GM10266 (cell line): ENCODE data around the gene PPP6R2.

Source experiments
- DNase-seq: peaks from one replicate; pipeline ENCODE4 v3.0.0; 2012; ENCODE audit errors: extremely low spot score
- TF ChIP-seq, protein P1 (sequence below): IDR thresholded peaks from 2 replicates; pipeline ENCODE4 v1.5.1; 2012; ENCODE audit warnings: mild to moderate bottlenecking, low read depth; ENCODE audit not compliant: control insufficient read depth, insufficient read depth; ENCODE audit errors: missing control alignments

PPP6R2 gene

GRCh38 chr22:50303515-50303847 lies 39.6 kb upstream of the PPP6R2 start:
- TF ChIP-seq, protein P1, sequence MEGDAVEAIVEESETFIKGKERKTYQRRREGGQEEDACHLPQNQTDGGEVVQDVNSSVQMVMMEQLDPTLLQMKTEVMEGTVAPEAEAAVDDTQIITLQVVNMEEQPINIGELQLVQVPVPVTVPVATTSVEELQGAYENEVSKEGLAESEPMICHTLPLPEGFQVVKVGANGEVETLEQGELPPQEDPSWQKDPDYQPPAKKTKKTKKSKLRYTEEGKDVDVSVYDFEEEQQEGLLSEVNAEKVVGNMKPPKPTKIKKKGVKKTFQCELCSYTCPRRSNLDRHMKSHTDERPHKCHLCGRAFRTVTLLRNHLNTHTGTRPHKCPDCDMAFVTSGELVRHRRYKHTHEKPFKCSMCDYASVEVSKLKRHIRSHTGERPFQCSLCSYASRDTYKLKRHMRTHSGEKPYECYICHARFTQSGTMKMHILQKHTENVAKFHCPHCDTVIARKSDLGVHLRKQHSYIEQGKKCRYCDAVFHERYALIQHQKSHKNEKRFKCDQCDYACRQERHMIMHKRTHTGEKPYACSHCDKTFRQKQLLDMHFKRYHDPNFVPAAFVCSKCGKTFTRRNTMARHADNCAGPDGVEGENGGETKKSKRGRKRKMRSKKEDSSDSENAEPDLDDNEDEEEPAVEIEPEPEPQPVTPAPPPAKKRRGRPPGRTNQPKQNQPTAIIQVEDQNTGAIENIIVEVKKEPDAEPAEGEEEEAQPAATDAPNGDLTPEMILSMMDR = no peak
- DNase-seq = no peak

- no peak for DNase-seq
- TF ChIP-seq, protein P1 = no peak
Measured at GRCh38 chr22:50303848-50304527, 39.1 kb upstream of the PPP6R2 start.

DNA sequence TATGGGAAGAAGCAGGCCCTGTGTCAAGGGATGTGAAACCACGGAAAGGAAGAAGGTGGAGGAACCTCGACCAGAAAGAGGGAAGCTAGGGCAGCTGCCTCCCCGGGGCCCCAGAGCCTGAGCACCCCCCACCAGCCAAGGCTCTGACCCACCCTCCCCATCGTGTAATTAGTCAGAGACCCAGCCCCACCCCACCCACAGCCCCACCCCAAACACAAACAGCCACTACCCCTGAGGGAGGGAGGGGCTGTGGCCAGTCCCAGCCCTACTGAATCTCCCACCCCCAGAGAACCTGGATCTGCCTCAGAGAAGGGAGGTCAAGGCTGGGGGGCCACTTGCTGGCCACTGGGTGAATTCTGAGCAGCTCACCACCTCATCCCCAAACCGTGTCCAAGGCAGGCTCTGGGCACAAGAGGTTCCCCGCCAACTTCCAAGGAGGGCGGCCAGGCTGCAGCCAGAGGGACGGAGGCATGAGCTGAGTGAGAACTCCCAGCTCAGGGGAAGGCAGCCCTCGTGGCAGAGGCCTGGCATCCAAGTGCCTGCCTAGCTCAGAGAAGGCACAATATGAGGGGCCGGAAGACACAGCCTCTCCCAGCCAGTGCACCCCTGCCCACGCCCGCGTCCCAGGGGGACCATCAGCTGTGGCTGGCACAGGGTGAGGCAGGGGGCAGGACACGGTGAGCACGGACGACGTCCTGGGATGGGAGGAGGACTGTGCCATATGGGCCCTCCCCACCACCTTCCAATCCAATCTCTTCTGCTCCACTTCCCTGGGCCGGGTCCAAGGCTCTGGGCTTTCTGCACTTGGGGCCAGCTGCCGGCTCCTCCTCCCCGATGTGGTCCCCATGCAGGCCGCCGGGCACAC lies 38.4 kb upstream of the PPP6R2 start:
- no peak for DNase-seq
- TF ChIP-seq, protein P1 = no peak

DNA sequence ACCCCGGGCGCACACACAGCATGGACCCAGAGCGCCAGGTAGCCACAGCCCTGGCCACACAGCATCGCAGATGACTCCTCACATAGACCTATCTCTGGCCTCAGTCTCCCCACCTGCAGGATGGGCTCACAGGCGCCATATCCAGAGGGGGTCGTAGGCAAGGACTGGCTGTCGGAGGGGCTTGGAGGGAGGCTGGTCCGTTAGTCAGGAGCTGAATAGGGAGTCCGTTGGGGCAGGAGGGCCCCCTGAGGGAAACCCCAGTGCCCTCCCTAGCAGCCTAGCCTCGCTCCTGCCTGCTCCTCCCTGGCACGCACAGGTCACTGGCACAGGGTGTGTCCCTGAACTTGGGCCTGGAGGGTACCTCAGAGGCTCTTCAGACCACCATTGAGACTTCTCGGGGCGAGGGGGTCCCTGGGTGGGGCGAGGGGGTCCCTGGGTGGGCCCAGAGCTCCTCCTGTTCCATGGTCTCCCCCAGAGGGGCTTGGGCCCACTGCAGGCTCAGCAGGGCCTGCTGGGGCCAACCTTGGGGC lies 37.7 kb upstream of the PPP6R2 start:
- TF ChIP-seq, protein P1 = no peak
- DNase-seq = no peak

DNA sequence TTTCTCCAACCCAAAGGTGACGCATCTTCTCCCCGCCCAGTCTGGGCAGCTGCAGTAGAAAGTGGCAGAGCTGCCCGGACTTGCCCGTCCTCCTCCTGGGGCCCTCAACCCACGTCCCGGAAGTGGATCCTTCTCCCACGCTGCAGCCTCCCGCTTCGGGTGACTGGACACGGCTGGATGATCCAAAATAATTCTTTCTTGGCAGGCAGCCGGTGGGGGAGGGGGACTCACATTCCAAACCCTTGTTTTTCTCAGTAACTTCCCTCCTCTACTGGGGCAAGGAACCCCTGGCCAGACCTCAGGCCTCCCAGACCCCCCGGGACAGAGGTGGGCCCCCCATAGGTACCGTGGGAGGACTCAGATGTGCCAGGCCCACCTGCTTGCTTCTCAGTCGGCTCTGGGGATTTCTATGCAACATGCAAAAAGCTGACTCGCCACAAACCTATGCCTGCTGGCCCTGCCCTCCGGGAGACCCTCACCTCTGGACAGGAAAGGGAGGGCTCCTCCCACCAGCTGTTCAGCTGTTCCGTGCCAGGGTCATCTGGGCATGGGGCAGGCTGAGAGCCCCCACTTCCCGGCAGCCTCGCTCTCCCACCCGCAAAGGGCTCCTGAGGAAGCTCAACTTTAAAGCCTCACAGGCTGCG lies 37.1 kb upstream of the PPP6R2 start:
- TF ChIP-seq, protein P1 = no peak
- DNase-seq = peak; percentile 82

- TF ChIP-seq, protein P1 = no peak
Measured at GRCh38 chr22:50306753-50307749, 36.1 kb upstream of the PPP6R2 start, which contains the start of gene PLXNB2. Gene PLXNB2, minus strand, starts transcription at chr22:50307646. Its CDS starts 17,062 bp downstream, at chr22:50290584.

More at GRCh38 chr22:50306753-50307749, 36.1 kb upstream of the PPP6R2 start, which contains the start of gene PLXNB2:
- DNase-seq = peak; percentile 95
